ENCODE data around the gene GRPEL2. TPM values are rescaled to one million over a fixed set of nuclear protein-coding genes. Genes with fewer than 3 reads are reported as not detected.
"Not testable (repeated sequence)": the region's sequence is repeated elsewhere in the genome, so short reads cannot be mapped to it uniquely, and the experiment has no call there.

GRPEL2 gene
- total RNA-seq, 1 experiment from 2014 or later: 47.3 TPM

GRCh38 chr5:149397530-149397929 lies 52.2 kb downstream of the GRPEL2 start:
- Mint-ChIP-seq H3K36me3 (ENCODE audit: insufficient read depth in 1 of 3, low read depth in 3 of 3) (no peaks in the 10 kb centered on the region; a peak in 1 of 7 replicates), H3K4me3 (no peak overlapping the region), H3K27ac (no peak overlapping the region), H3K27me3 (ENCODE audit: low read depth) (no peaks in the 10 kb centered on the region), H3K4me1 (peaks cover 8 to 18% of the 10 kb centered on the region in 2 experiments; a peak in 3 of 4 replicates), H3K9me3 (no peaks in the 10 kb centered on the region)
- no peak overlapping the region for H3K23ac ChIP-seq (ENCODE audit: insufficient read length, low read depth, low read length)
- no peak overlapping the region for H3K56ac ChIP-seq (ENCODE audit: insufficient read length, low read depth, low read length)
- DNase-seq: no peak
- no peak overlapping the region for H2BK120ac ChIP-seq (ENCODE audit: low read depth, low read length, poor library complexity, severe bottlenecking)
- no peak overlapping the region for H3K18ac ChIP-seq (ENCODE audit: insufficient read length, low read depth, low read length)
- H3K23me2 ChIP-seq (ENCODE audit: insufficient read length, low read depth, low read length, poor library complexity, severe bottlenecking): no peaks in the 10 kb centered on the region
- no peaks in the 10 kb centered on the region for H3K9me3 ChIP-seq (ENCODE audit: control insufficient read depth, low read depth, low read length)
- no peak overlapping the region for H2BK5ac ChIP-seq (ENCODE audit: insufficient read length, low read length)
- H3K4ac ChIP-seq (ENCODE audit: low read depth, low read length): no peak overlapping the region
- no peak overlapping the region for H2BK12ac ChIP-seq (ENCODE audit: insufficient read length, low read depth, low read length)
- no peak overlapping the region for H4K8ac ChIP-seq (replicated peaks; ENCODE audit: insufficient read length, low read depth, low read length)
- H3K27ac ChIP-seq (ENCODE audit: insufficient read length, low read depth, low read length): no peak overlapping the region
- H4K91ac ChIP-seq (ENCODE audit: insufficient read length, low read depth, low read length): no peak overlapping the region
- no peaks in the 10 kb centered on the region for H3K27me3 ChIP-seq (ENCODE audit: insufficient read depth, low read length)
- H3K14ac ChIP-seq (ENCODE audit: insufficient read depth, low read length): no peak overlapping the region
- no peak overlapping the region for H2BK20ac ChIP-seq (ENCODE audit: low read depth, low read length, poor library complexity, severe bottlenecking)
- H3K4me2 ChIP-seq (ENCODE audit: insufficient read depth, insufficient read length, low read length): no peak overlapping the region
- no peaks in the 10 kb centered on the region for H3K4me1 ChIP-seq (ENCODE audit: insufficient read depth, low read length)
- no peak overlapping the region for H3T11ph ChIP-seq (ENCODE audit: low read length)
- H3K79me2 ChIP-seq (ENCODE audit: insufficient read depth, low read length): no peaks in the 10 kb centered on the region
- no peaks in the 10 kb centered on the region for H4K20me1 ChIP-seq (ENCODE audit: control insufficient read depth, insufficient read depth, insufficient read length)
- no peaks in the 10 kb centered on the region for H3K79me1 ChIP-seq (ENCODE audit: insufficient read depth, low read depth, low read length, poor library complexity, severe bottlenecking)
- no peak overlapping the region for H2AFZ ChIP-seq (ENCODE audit: low read length)
- no CpG with 5 or more reads among the region's 6 CpGs for WGBS (ENCODE audit: extremely low coverage, insufficient read length, low lambda C conversion rate)
- H2BK15ac ChIP-seq (ENCODE audit: low read depth, low read length): no peak overlapping the region
- no peak overlapping the region for H3K9ac ChIP-seq (ENCODE audit: extremely low read depth, insufficient read length, low read length)
- H2AK5ac ChIP-seq (ENCODE audit: insufficient read length, low read length): no peak overlapping the region
- no peak for TF ChIP-seq CTCF (conservative IDR thresholded peaks at IDR 0.05)
- no peak overlapping the region for H4K5ac ChIP-seq (ENCODE audit: insufficient read length, low read depth, low read length)

GRCh38 chr5:149398747-149399266 lies 53.5 kb downstream of the GRPEL2 start:
- not testable (repeated sequence) for H3K14ac ChIP-seq (ENCODE audit: insufficient read depth, low read length); H3K79me2 ChIP-seq (ENCODE audit: insufficient read depth, low read length); H2BK5ac ChIP-seq (ENCODE audit: insufficient read length, low read length); H3K27ac Mint-ChIP-seq; H3K27me3 ChIP-seq (ENCODE audit: insufficient read depth, low read length); H3K27ac ChIP-seq (ENCODE audit: insufficient read length, low read depth, low read length); H3K9me3 ChIP-seq (ENCODE audit: control insufficient read depth, low read depth, low read length); H2BK20ac ChIP-seq (ENCODE audit: low read depth, low read length, poor library complexity, severe bottlenecking); H4K20me1 ChIP-seq (ENCODE audit: control insufficient read depth, insufficient read depth, insufficient read length); H3K18ac ChIP-seq (ENCODE audit: insufficient read length, low read depth, low read length); H4K91ac ChIP-seq (ENCODE audit: insufficient read length, low read depth, low read length); H4K5ac ChIP-seq (ENCODE audit: insufficient read length, low read depth, low read length); H2BK120ac ChIP-seq (ENCODE audit: low read depth, low read length, poor library complexity, severe bottlenecking); H3K4ac ChIP-seq (ENCODE audit: low read depth, low read length); H3K4me3 Mint-ChIP-seq; H2AK5ac ChIP-seq (ENCODE audit: insufficient read length, low read length); H3K4me2 ChIP-seq (ENCODE audit: insufficient read depth, insufficient read length, low read length); DNase-seq; H3K9ac ChIP-seq (ENCODE audit: extremely low read depth, insufficient read length, low read length); H2BK12ac ChIP-seq (ENCODE audit: insufficient read length, low read depth, low read length); H3K9me3 Mint-ChIP-seq; H3K23me2 ChIP-seq (ENCODE audit: insufficient read length, low read depth, low read length, poor library complexity, severe bottlenecking); H3T11ph ChIP-seq (ENCODE audit: low read length); H2BK15ac ChIP-seq (ENCODE audit: low read depth, low read length); H3K23ac ChIP-seq (ENCODE audit: insufficient read length, low read depth, low read length); H3K36me3 Mint-ChIP-seq (ENCODE audit: insufficient read depth in 1 of 3, low read depth in 3 of 3); H4K8ac ChIP-seq (replicated peaks; ENCODE audit: insufficient read length, low read depth, low read length); H3K79me1 ChIP-seq (ENCODE audit: insufficient read depth, low read depth, low read length, poor library complexity, severe bottlenecking); H3K56ac ChIP-seq (ENCODE audit: insufficient read length, low read depth, low read length); H3K27me3 Mint-ChIP-seq (ENCODE audit: low read depth); H3K4me1 ChIP-seq (ENCODE audit: insufficient read depth, low read length); H2AFZ ChIP-seq (ENCODE audit: low read length)
- H3K4me1 Mint-ChIP-seq: peaks cover 8 to 20% of the 10 kb centered on the region in 2 experiments; a peak in 3 of 4 replicates
- WGBS (ENCODE audit: extremely low coverage, insufficient read length, low lambda C conversion rate): no CpG with 5 or more reads among the region's 7 CpGs

Data from H9 (cell line).